22Rv1 (cell line): ENCODE results near the gene ABL2.
"Not testable (repeated sequence)": the region's sequence is repeated elsewhere in the genome, so short reads cannot be mapped to it uniquely, and the experiment has no call there.

Source experiments
- H3K27ac ChIP-seq: fragments of 450-650 bp; 2 replicates; pipeline ENCODE4 v1.5.1; 2017
- ZFX ChIP-seq: fragments of 450-650 bp; IDR thresholded peaks from 2 replicates; pipeline ENCODE4 v1.6.1; 2017; ENCODE audit warnings: antibody characterized with exemption, borderline replicate concordance
- TF ChIP-seq, protein P1 (sequence below): fragments of 450-650 bp; IDR thresholded peaks from 2 replicates; pipeline ENCODE4 v1.5.1; 2017; ENCODE audit warnings: mild to moderate bottlenecking

Gene ABL2

DNA sequence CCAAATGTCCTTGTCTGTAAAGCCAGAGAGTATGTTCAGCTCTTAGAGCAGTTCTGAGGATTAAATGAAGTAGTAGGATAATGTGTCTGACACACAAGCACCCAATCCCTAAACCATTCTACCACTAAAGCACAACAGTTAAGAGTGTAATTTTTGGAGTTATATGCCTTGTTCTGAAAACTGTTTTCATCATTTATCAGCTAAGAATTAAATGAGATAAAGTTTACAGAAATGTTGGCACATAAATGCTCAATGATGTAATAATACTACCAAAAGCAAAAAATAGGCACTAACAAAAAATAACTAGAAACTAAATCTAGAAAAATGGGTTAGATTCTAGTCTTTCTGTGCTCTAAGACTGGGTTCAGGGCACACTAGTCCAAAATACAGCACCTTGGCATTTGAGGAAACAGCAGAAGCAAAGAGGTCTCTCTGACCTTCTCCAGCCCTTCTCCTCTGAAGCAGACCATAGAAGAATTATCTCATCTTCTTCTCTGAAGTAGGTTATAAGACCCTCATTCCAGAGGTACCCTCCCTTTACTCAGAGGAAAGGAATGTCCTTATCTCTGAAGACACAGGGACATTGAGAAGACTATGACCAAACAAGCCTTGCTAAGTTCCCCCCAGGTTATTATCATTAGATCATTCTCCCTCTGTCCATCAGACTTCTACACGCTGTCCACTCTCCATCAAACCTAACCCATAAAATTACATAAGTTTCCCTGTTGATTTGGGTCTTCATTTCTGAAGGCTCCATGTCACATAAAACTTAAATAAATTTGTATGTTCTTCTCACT is 20.6 kb downstream of the ABL2 start:
- TF ChIP-seq, protein P1, sequence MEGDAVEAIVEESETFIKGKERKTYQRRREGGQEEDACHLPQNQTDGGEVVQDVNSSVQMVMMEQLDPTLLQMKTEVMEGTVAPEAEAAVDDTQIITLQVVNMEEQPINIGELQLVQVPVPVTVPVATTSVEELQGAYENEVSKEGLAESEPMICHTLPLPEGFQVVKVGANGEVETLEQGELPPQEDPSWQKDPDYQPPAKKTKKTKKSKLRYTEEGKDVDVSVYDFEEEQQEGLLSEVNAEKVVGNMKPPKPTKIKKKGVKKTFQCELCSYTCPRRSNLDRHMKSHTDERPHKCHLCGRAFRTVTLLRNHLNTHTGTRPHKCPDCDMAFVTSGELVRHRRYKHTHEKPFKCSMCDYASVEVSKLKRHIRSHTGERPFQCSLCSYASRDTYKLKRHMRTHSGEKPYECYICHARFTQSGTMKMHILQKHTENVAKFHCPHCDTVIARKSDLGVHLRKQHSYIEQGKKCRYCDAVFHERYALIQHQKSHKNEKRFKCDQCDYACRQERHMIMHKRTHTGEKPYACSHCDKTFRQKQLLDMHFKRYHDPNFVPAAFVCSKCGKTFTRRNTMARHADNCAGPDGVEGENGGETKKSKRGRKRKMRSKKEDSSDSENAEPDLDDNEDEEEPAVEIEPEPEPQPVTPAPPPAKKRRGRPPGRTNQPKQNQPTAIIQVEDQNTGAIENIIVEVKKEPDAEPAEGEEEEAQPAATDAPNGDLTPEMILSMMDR: no peak
- no peak for TF ChIP-seq ZFX
- H3K27ac ChIP-seq: no peak overlapping the region

DNA sequence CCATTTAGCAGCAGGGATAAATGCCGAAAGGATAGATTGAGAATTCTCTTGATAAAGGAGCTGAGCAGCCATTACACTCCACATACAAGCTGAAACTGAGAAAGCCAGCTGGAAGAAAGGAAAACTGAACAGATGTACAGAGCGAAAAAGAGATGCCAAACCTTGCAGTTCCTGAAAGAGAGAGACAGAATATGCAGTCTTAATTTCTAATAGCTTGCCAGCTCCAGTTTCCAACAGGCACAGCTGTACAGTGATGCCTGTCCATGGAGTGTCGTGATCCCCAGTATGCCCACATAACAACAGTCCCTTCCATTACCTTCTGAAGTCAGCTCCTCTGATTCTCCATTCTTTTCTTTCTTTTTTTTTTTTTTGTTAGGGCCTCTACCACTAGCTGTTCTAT is 22.7 kb downstream of the ABL2 start:
- no peak overlapping the region for H3K27ac ChIP-seq
- no peak for TF ChIP-seq ZFX
- TF ChIP-seq, protein P1: no peak

DNA sequence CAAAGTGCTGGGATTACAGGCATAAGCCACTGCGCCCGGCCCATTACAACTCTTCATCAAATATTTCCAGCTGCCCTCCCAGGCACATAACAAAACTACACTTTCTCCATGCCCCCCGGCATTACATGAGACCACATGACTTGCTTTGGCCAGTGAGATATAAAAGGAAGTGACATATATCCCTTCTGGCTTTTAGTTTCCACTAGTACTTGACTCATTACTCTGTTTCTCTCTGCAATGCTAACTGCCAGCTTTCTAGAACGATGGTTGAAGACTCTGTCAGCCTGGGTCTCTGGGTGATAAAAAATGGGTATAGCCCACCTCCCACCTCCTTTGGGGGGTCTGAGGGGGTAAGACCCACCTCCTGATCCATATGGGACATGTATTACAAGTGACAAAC is 24.2 kb downstream of the ABL2 start:
- TF ChIP-seq, protein P1: no peak
- TF ChIP-seq ZFX: no peak

DNA sequence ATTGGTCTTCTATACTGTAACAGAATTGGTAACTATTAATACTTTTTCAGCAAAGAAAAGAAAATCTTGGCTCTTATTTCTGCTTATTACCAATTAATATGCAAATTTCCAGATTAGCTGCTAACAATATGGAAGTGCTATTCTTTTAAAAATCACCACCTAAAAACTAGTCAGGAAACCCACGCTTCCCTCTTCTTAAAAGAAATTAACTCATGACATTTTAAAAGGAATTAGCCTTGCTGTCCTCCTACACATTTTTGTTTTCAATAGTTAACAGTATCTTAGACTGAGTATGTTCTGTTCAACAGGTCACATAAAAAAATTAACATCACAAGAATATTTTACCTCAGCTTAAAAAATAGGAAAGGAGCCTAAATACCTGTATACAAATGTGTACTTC is 27.3 kb downstream of the ABL2 start:
- no peak overlapping the region for H3K27ac ChIP-seq
- TF ChIP-seq, protein P1: no peak
- TF ChIP-seq ZFX: no peak

More for the DNA sequence above, 24.2 kb downstream of the ABL2 start:
- no peak overlapping the region for H3K27ac ChIP-seq

DNA sequence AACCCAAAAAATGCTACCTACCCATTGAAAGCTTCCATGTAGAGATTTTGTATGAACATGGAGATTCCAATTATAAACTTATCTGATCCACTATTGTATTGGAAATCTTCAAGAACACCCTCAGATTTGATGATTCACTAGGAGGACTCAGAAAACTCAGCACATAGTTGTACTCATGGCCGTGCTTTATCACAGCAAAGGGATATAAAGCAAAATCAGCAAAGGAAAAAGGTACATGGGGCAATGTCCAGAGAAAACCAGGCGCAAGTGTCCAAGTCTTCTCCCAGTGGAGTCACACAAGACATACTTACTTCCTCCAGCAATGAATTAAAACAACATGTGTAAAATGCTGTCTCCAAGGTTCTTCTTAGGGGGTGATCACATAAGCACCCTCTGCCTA is 28.9 kb downstream of the ABL2 start:
- no peak for TF ChIP-seq ZFX
- TF ChIP-seq, protein P1: no peak
- no peak overlapping the region for H3K27ac ChIP-seq

DNA sequence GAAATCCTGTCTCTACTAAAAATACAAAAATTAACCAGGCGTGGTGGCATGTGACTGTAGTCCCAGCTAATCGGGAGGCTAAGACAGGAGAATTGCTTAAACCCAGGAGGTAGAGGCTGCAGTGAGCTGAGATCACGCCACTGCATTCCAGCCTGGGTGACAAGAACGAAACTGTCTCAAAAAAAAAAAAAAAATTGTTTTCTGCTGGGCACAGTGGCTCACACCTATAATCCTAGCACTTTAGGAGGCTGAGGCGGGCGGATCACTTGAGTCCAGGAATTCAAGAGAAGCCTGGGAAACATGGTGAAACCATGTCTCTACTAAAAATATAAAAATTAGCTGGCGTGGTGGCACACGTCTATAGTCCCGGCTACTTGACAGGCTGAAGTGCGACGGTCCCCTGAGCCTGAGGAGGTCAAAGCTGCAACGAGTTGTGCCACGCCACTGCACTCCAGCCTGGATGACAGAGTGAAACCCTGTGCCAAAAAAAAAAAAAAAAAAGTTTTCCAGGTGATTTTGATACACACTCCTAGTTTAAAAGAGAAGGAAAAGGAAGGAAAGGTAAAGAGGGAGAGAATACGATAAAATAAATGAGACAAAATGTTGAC is 31.7 kb downstream of the ABL2 start:
- no peak overlapping the region for H3K27ac ChIP-seq
- TF ChIP-seq, protein P1: no peak
- TF ChIP-seq ZFX: no peak

DNA sequence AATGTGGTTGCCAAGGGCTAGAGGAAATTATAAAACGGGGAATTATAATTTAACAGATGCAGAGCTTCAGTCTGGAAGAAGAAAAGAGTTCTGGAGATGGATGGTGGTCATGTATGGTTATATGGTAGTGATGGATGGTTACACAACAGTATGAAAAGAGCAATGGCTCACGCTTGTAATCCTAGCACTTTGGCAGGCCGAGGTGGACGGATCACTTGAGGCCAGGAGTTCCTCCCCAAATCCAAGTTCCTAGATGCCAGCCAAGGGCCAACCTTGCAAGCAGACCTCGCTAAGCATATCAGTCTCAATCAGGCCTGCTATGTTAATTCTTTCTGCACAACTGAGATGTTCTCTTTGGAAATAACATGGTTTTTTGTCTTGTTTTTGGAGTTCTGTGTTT is 33.6 kb downstream of the ABL2 start:
- H3K27ac ChIP-seq: not testable (repeated sequence)

DNA sequence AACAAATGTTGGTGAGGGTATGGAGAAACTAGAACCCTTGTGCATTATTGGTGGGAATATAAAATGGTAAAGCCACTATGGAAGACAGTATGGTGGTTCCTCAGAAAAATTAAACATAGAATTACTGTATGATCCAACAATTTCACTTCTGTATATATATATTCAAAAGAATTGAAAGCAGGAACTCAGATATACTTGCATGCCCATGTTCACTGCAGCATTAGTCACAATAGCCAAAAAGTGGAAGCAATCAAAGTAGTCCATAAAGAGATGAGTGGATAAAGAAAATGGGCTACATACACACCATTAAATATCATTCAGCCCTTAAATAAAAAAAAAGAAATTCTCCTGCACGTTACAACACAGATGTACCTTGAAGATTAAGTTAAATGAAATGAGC is 34.1 kb downstream of the ABL2 start:
- no peak overlapping the region for H3K27ac ChIP-seq
- TF ChIP-seq ZFX: no peak
- TF ChIP-seq, protein P1: no peak
